Fibroblast of villous mesenchyme (primary cell): ENCODE data around the gene ARPP21. TPM values are rescaled to one million over a fixed set of nuclear protein-coding genes. Genes with fewer than 3 reads are reported as not detected.

Source experiments
- DNase-seq: peaks from one replicate; pipeline ENCODE4 v3.0.0-alpha.2; 2010; ENCODE audit warnings: low read depth
- H3K4me3 ChIP-seq: 2 replicates; pipeline ENCODE4 v1.5.1; 2011; ENCODE audit warnings: low read depth, mild to moderate bottlenecking, low read length
- total RNA-seq: library from RNA; depleted of rRNA; stranded (reverse); fragments of >200 nt; gene quantifications from 2 replicates; pipeline ENCODE4 v1.2.3, GENCODE V29; 2012
- TF ChIP-seq, protein P1 (sequence below): IDR thresholded peaks from 2 replicates; pipeline ENCODE4 v1.5.1; 2012; ENCODE audit warnings: low read depth, mild to moderate bottlenecking, low read length; ENCODE audit not compliant: insufficient read depth

Gene ARPP21
- total RNA-seq, 1 donor: not detected

- TF ChIP-seq, protein P1, sequence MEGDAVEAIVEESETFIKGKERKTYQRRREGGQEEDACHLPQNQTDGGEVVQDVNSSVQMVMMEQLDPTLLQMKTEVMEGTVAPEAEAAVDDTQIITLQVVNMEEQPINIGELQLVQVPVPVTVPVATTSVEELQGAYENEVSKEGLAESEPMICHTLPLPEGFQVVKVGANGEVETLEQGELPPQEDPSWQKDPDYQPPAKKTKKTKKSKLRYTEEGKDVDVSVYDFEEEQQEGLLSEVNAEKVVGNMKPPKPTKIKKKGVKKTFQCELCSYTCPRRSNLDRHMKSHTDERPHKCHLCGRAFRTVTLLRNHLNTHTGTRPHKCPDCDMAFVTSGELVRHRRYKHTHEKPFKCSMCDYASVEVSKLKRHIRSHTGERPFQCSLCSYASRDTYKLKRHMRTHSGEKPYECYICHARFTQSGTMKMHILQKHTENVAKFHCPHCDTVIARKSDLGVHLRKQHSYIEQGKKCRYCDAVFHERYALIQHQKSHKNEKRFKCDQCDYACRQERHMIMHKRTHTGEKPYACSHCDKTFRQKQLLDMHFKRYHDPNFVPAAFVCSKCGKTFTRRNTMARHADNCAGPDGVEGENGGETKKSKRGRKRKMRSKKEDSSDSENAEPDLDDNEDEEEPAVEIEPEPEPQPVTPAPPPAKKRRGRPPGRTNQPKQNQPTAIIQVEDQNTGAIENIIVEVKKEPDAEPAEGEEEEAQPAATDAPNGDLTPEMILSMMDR: no peak
- H3K4me3 ChIP-seq: no peak overlapping the region
- DNase-seq: no peak
Measured at GRCh38 chr3:35679409-35680080, 40.2 kb downstream of the ARPP21 start.

DNA sequence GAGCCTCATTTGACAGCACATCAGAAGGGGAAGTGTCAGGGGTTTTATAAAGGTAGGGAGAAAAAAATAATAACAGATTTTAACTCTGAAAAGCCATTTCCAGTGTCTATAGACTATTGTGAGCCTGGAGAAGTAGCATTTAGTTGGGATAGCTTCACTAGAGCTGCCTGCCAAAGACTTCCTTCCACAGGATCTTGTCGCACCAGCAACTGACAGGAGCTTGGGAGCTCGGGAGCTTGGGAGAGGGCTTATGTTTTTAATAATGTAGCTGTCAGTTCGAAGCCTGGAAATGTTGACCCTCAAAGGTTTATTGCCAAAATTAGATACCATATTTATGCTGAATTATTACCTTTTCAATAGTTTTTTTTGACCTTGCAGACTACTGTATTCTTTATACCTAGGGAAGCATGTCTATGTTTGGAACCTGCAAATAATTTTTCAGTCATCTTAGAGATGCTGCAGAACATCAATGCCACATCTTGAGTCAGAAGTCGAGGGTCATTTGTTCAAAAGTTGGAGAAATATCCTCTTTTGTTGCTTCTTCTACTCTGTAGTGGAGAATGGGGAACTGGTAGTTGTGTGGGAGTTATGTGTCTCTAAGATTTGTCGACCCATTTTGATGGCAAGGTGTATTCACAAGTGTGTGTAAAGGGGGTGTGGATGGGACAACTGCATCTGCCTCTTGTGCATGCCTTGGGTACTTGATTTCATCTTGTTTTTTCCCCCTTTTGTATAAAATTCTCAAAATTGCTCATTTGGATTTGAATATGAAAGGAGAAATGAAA is 41.7 kb downstream of the ARPP21 start:
- DNase-seq: no peak
- H3K4me3 ChIP-seq: no peak overlapping the region
- TF ChIP-seq, protein P1: no peak

DNA sequence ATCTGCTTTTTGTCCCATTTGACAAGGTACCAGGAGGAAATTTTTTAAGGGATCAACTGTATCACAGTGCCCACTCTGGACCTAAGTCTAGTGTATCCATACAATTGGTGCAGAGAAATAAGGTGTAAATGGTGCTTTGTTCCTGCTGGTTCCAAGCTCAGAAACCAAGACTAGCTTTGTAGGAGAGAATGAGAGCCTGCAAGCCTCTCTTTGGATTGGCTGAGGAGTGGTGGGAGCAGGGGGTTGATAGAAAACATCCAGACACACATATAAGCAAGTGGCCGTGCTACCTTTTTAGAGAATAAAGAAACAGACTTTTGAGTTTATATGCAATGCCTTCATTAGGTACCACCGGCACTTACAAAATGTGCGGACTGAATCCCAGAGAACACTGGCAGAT is 45.8 kb downstream of the ARPP21 start:
- no peak overlapping the region for H3K4me3 ChIP-seq
- TF ChIP-seq, protein P1: no peak
- DNase-seq: no peak

DNA sequence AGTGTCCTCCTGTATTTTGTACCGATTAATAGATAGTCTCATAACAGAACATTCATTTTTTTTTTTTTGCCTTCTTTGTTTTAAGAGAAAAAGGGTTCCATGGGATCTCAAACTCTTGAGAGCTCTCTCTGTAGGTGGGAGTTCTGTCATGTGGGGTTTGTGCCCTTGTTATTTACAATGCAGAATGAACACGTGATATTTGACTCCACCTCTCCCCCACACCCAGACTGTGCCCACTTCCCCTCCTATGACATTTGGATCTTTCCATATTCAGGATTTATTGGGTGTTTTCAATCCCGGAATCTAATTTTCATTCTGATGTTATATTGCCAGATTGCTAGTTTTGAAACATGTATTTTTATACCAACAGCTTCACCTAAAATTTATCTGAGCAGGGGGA is 49.5 kb downstream of the ARPP21 start:
- no peak for DNase-seq
- H3K4me3 ChIP-seq: no peak overlapping the region
- TF ChIP-seq, protein P1: no peak

GRCh38 chr3:35690271-35690670 is 50.9 kb downstream of the ARPP21 start:
- TF ChIP-seq, protein P1: no peak
- DNase-seq: no peak
- H3K4me3 ChIP-seq: no peak overlapping the region

DNA sequence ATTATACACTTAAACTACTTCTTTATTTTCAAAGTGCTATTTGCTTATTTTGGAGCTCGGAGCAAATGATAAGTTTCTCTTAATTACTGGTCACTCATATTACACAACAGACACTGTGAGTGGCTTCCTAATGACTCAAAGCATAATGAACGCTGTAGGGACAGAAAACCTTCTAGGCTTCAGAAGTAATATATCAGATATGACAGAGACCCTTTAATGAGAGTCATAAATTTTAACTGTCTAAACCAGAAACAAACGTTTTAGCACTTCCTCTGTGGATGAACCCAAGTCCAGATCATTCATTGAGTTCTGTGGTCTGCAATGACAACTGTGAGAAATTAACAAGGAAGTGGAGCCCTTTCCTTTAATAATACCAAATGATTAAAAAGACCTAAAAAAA is 66.6 kb downstream of the ARPP21 start:
- no peak for DNase-seq
- no peak overlapping the region for H3K4me3 ChIP-seq
- TF ChIP-seq, protein P1: no peak
